ENCODE data around the gene MAPT.

GRCh38 chr17:45985447-45985846, 91.1 kb downstream of the MAPT start:
- TF ChIP-seq CTCF (conservative IDR thresholded peaks at IDR 0.05; ENCODE audit: low read depth, low read length) (no peak), EZH2 (IDR thresholded peaks at IDR 0.05; ENCODE audit: borderline replicate concordance, low read depth, low read length, poor library complexity, severe bottlenecking) (no peak)

All from A673 (cell line).